SK-N-MC (cell line): Measurements from ENCODE around the gene INSC.

Source experiments
- DNase-seq: peaks from one replicate; pipeline ENCODE4 v3.0.0-alpha.2; 2011; ENCODE audit warnings: low read depth, low spot score
- H3K27ac ChIP-seq: fragments of 200-600 bp; sonication (generic); 2 replicates; pipeline ENCODE4 v1.5.1; 2016; ENCODE audit warnings: mixed run types
- H3K36me3 ChIP-seq: fragments of 200-600 bp; sonication (generic); 2 replicates; pipeline ENCODE4 v1.6.1; 2017; ENCODE audit warnings: antibody characterized with exemption, low read length, mixed read lengths; ENCODE audit not compliant: insufficient read depth
- H3K4me3 ChIP-seq: fragments of 200-600 bp; sonication (generic); 2 replicates; pipeline ENCODE4 v1.5.1; 2016
- H3K9ac ChIP-seq: fragments of 200-600 bp; sonication (generic); 2 replicates; pipeline ENCODE4 v1.8.0; 2017; ENCODE audit warnings: mixed run types, mixed read lengths; ENCODE audit not compliant: insufficient read length
- H3K9me3 ChIP-seq: fragments of 200-600 bp; sonication (generic); 2 replicates; pipeline ENCODE4 v1.6.1; 2017; ENCODE audit warnings: low read depth, mild to moderate bottlenecking, antibody characterized with exemption, low read length, moderate library complexity, mixed read lengths
- EZH2 ChIP-seq: fragments of 200-600 bp; sonication (generic); IDR thresholded peaks from one replicate; pipeline ENCODE4 v1.6.1; 2017; ENCODE audit warnings: antibody characterized with exemption
- FOXP2 ChIP-seq: optimal IDR thresholded peaks from 2 replicates; pipeline ENCODE3; 2011; ENCODE audit warnings: mild to moderate bottlenecking, moderate library complexity; ENCODE audit not compliant: insufficient read depth; ENCODE audit errors: extremely low read length, control extremely low read depth
- POLR2AphosphoS5 ChIP-seq: IDR thresholded peaks from 2 replicates; pipeline ENCODE4 v1.6.1; 2012; ENCODE audit warnings: mild to moderate bottlenecking, low read depth, low read length, borderline replicate concordance

Gene INSC

GRCh38 chr11:15149050-15149449 lies 34.3 kb downstream of the INSC start:
- Histone ChIP-seq H3K36me3 (no peaks in the 10 kb centered on the region), H3K4me3 (no peak overlapping the region), H3K9me3 (no peaks in the 10 kb centered on the region), H3K27ac (no peak overlapping the region), H3K9ac (no peak overlapping the region)
- DNase-seq: no peak
- TF ChIP-seq FOXP2: no peak
- TF ChIP-seq EZH2: no peak
- TF ChIP-seq POLR2AphosphoS5: no peak

- Histone ChIP-seq H3K4me3 (no peak overlapping the region), H3K9ac (no peak overlapping the region), H3K36me3 (no peaks in the 10 kb centered on the region), H3K27ac (no peak overlapping the region), H3K9me3 (no peaks in the 10 kb centered on the region)
- TF ChIP-seq EZH2 (no peak), POLR2AphosphoS5 (no peak), FOXP2 (no peak)
- DNase-seq: no peak
Measured at GRCh38 chr11:15150507-15150906, 35.8 kb downstream of the INSC start.

DNA sequence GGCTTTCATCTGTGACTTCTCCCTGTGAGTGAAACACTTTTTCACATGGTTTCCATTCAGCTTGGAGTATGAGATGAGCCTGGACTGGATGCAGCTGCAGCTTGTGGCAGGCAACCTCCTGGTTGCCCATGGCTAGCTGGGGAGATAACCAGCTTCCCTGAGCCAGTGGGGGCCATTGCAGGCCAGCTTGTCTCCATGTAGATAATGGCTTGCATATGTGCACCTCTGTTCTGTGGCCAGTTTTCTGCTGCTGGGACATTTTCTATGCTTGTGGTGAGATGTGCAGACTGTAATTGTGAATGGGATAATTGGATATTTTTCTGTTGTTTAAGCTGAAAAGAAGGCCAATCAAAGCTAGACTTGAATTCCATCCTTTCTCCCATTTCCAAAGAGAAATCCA lies 38.5 kb downstream of the INSC start:
- DNase-seq: no peak
- no peaks in the 10 kb centered on the region for H3K36me3 ChIP-seq
- H3K4me3 ChIP-seq: no peak overlapping the region
- TF ChIP-seq FOXP2: no peak
- TF ChIP-seq EZH2: no peak
- TF ChIP-seq POLR2AphosphoS5: no peak
- H3K9ac ChIP-seq: no peak overlapping the region
- no peak overlapping the region for H3K27ac ChIP-seq
- no peaks in the 10 kb centered on the region for H3K9me3 ChIP-seq

- Histone ChIP-seq H3K4me3 (no peak overlapping the region), H3K9me3 (no peaks in the 10 kb centered on the region), H3K27ac (no peak overlapping the region), H3K36me3 (no peaks in the 10 kb centered on the region), H3K9ac (no peak overlapping the region)
- no peak for DNase-seq
- TF ChIP-seq POLR2AphosphoS5: no peak
- TF ChIP-seq FOXP2: no peak
- no peak for TF ChIP-seq EZH2
Measured at GRCh38 chr11:15157181-15157580, 42.5 kb downstream of the INSC start.

- no peak for TF ChIP-seq FOXP2
- no peak for TF ChIP-seq POLR2AphosphoS5
- no peak for TF ChIP-seq EZH2
- no peak overlapping the region for H3K27ac ChIP-seq
- H3K9me3 ChIP-seq: no peaks in the 10 kb centered on the region
- DNase-seq: no peak
- no peak overlapping the region for H3K9ac ChIP-seq
- no peaks in the 10 kb centered on the region for H3K36me3 ChIP-seq
- H3K4me3 ChIP-seq: no peak overlapping the region
Measured at GRCh38 chr11:15157606-15158137, 42.9 kb downstream of the INSC start.

GRCh38 chr11:15158351-15159015 lies 43.8 kb downstream of the INSC start:
- no peak for DNase-seq
- no peak overlapping the region for H3K4me3 ChIP-seq
- H3K9ac ChIP-seq: no peak overlapping the region

GRCh38 chr11:15159085-15159484 lies 44.4 kb downstream of the INSC start:
- no peaks in the 10 kb centered on the region for H3K9me3 ChIP-seq
- H3K9ac ChIP-seq: no peak overlapping the region
- no peaks in the 10 kb centered on the region for H3K36me3 ChIP-seq
- H3K4me3 ChIP-seq: no peak overlapping the region
- DNase-seq: no peak
- TF ChIP-seq FOXP2 (no peak), EZH2 (no peak), POLR2AphosphoS5 (no peak)
- H3K27ac ChIP-seq: no peak overlapping the region

More at GRCh38 chr11:15158351-15159015, 43.8 kb downstream of the INSC start:
- H3K36me3 ChIP-seq: no peaks in the 10 kb centered on the region
- TF ChIP-seq POLR2AphosphoS5 (no peak), FOXP2 (no peak), EZH2 (no peak)
- no peaks in the 10 kb centered on the region for H3K9me3 ChIP-seq
- H3K27ac ChIP-seq: 0 out of 2 replicates have a peak overlapping the region, but pooled peaks have one; percentile 10

DNA sequence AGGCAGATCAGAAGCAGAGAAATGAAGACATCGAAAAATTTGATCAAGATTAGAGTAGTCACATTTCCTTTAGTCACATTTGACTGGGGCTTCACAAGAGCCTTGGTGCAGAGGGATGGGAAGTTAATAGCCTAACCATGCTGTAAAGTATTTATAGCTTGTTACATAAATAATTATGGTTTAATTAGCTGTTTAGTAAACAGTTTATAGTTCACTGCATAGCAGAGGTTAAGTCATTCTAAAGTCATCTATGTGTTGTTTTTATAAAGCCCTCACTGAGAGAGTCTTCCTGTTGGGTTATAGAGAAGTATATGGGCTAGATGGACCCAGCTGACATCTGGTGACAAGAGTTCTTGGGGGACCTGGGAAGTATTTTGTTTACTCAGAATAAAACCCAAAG lies 47.1 kb downstream of the INSC start:
- Histone ChIP-seq H3K9me3 (no peaks in the 10 kb centered on the region), H3K4me3 (no peak overlapping the region), H3K27ac (no peak overlapping the region), H3K36me3 (no peaks in the 10 kb centered on the region), H3K9ac (no peak overlapping the region)
- no peak for TF ChIP-seq POLR2AphosphoS5
- TF ChIP-seq EZH2: no peak
- no peak for TF ChIP-seq FOXP2
- no peak for DNase-seq
